ENCODE data around the gene SDK2. TPM values are rescaled to one million over a fixed set of nuclear protein-coding genes. Genes with fewer than 3 reads are reported as not detected.
A peak's percentile ranks its signal among the peaks of the same experiment; 100 is the strongest.

The SDK2 gene
- polyA plus RNA-seq, 1 of the 3 experiments (the other 2 are of a cell fraction), result 0.02 TPM

DNA sequence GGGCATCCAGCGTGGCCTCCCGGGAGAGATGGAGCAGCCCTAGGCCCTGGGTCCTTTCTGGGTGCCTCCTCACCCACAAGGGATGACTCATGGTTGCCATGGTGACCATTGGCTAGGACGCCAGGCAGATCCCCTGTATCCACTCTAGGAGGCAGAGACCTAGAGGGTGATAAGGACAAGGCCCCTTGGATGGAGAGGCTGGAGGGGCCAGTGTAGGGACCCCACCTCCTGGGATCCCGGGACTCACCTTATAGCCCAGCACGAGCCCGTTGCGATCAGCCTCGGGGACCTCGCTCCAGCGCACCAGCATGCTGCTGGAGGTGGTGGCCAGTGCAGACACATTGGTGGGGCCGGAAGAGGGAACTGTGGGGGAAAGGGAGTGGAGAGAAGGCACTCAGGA is 250.3 kb downstream of the SDK2 start:
- Histone ChIP-seq H3K4me1 (ENCODE audit: control insufficient read depth in 1 of 2, insufficient read depth in 2 of 2, low read depth in 1 of 2, low read length in 1 of 2) (peaks cover 0 to 4% of the 10 kb centered on the region in 2 experiments; a peak in 1 of 4 replicates), H3K9ac (no peak overlapping the region), H3K27me3 (ENCODE audit: insufficient read depth) (peaks cover 16% of the 10 kb centered on the region; the same call in 1 of the 2 replicates), H4K20me1 (ENCODE audit: insufficient read depth) (no peaks in the 10 kb centered on the region), H2AFZ (ENCODE audit: low read depth) (no peak overlapping the region), H3K9me2 (no peaks in the 10 kb centered on the region), H3K4me3 (ENCODE audit: low read depth in 2 of 2, low read length in 1 of 2) (no peak overlapping the region), H3K79me2 (ENCODE audit: insufficient read depth) (no peaks in the 10 kb centered on the region), H3K36me3 (replicated peaks in 1 of 2; ENCODE audit: control insufficient read depth in 1 of 2, insufficient read depth in 2 of 2, low read length in 1 of 2) (no peaks in the 10 kb centered on the region), H3F3A (replicated peaks; ENCODE audit: insufficient read depth) (no peaks in the 10 kb centered on the region), H3K9me3 (no peaks in the 10 kb centered on the region), H3K4me2 (no peak overlapping the region), H3K27ac (ENCODE audit: low read depth in 2 of 2, low read length in 1 of 2) (no peak overlapping the region)
- TF ChIP-seq YY1 (IDR thresholded peaks at IDR 0.05; ENCODE audit: low read depth) (no peak), JUND (IDR thresholded peaks at IDR 0.05) (no peak), MXI1 (IDR thresholded peaks at IDR 0.05; ENCODE audit: low read depth, low read length) (no peak), TAF1 (IDR thresholded peaks at IDR 0.05; ENCODE audit: borderline replicate concordance, low read depth, low read length) (no peak), SIN3A (IDR thresholded peaks at IDR 0.05; ENCODE audit: borderline replicate concordance, low read depth, low read length) (no peak), NRF1 (IDR thresholded peaks at IDR 0.05; ENCODE audit: low read depth, low read length) (no peak), FOSL2 (IDR thresholded peaks at IDR 0.05; ENCODE audit: borderline replicate concordance, low read depth) (no peak), RFX5 (IDR thresholded peaks at IDR 0.05; ENCODE audit: low read length) (no peak), RCOR1 (IDR thresholded peaks at IDR 0.05; ENCODE audit: low read length) (no peak), FOXM1 (IDR thresholded peaks at IDR 0.05; ENCODE audit: low read depth) (no peak), EP300 (IDR thresholded peaks at IDR 0.05; ENCODE audit: borderline replicate concordance in 1 of 2, low read depth in 1 of 2, low read length in 1 of 2) (no peak), SMC3 (IDR thresholded peaks at IDR 0.05; ENCODE audit: low read depth, low read length) (no peak), MEF2A (IDR thresholded peaks at IDR 0.05; ENCODE audit: borderline replicate concordance, low read depth) (no peak), RAD21 (IDR thresholded peaks at IDR 0.05; ENCODE audit: low read length) (no peak), TEAD4 (IDR thresholded peaks at IDR 0.05; ENCODE audit: borderline replicate concordance, insufficient read depth) (no peak)
- TF ChIP-seq, protein P1, sequence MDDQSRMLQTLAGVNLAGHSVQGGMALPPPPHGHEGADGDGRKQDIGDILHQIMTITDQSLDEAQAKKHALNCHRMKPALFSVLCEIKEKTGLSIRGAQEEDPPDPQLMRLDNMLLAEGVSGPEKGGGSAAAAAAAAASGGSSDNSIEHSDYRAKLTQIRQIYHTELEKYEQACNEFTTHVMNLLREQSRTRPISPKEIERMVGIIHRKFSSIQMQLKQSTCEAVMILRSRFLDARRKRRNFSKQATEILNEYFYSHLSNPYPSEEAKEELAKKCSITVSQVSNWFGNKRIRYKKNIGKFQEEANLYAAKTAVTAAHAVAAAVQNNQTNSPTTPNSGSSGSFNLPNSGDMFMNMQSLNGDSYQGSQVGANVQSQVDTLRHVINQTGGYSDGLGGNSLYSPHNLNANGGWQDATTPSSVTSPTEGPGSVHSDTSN (IDR thresholded peaks at IDR 0.05), result no peak
- TF ChIP-seq, protein P2, sequence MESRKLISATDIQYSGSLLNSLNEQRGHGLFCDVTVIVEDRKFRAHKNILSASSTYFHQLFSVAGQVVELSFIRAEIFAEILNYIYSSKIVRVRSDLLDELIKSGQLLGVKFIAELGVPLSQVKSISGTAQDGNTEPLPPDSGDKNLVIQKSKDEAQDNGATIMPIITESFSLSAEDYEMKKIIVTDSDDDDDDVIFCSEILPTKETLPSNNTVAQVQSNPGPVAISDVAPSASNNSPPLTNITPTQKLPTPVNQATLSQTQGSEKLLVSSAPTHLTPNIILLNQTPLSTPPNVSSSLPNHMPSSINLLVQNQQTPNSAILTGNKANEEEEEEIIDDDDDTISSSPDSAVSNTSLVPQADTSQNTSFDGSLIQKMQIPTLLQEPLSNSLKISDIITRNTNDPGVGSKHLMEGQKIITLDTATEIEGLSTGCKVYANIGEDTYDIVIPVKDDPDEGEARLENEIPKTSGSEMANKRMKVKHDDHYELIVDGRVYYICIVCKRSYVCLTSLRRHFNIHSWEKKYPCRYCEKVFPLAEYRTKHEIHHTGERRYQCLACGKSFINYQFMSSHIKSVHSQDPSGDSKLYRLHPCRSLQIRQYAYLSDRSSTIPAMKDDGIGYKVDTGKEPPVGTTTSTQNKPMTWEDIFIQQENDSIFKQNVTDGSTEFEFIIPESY (IDR thresholded peaks at IDR 0.05; ENCODE audit: borderline replicate concordance, low read depth), result no peak
- TF ChIP-seq, protein P3, sequence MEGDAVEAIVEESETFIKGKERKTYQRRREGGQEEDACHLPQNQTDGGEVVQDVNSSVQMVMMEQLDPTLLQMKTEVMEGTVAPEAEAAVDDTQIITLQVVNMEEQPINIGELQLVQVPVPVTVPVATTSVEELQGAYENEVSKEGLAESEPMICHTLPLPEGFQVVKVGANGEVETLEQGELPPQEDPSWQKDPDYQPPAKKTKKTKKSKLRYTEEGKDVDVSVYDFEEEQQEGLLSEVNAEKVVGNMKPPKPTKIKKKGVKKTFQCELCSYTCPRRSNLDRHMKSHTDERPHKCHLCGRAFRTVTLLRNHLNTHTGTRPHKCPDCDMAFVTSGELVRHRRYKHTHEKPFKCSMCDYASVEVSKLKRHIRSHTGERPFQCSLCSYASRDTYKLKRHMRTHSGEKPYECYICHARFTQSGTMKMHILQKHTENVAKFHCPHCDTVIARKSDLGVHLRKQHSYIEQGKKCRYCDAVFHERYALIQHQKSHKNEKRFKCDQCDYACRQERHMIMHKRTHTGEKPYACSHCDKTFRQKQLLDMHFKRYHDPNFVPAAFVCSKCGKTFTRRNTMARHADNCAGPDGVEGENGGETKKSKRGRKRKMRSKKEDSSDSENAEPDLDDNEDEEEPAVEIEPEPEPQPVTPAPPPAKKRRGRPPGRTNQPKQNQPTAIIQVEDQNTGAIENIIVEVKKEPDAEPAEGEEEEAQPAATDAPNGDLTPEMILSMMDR (IDR thresholded peaks at IDR 0.05), result no peak
- TF ChIP-seq, protein P4, sequence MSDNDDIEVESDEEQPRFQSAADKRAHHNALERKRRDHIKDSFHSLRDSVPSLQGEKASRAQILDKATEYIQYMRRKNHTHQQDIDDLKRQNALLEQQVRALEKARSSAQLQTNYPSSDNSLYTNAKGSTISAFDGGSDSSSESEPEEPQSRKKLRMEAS (IDR thresholded peaks at IDR 0.05; ENCODE audit: low read depth), result no peak
- TF ChIP-seq, protein P5, sequence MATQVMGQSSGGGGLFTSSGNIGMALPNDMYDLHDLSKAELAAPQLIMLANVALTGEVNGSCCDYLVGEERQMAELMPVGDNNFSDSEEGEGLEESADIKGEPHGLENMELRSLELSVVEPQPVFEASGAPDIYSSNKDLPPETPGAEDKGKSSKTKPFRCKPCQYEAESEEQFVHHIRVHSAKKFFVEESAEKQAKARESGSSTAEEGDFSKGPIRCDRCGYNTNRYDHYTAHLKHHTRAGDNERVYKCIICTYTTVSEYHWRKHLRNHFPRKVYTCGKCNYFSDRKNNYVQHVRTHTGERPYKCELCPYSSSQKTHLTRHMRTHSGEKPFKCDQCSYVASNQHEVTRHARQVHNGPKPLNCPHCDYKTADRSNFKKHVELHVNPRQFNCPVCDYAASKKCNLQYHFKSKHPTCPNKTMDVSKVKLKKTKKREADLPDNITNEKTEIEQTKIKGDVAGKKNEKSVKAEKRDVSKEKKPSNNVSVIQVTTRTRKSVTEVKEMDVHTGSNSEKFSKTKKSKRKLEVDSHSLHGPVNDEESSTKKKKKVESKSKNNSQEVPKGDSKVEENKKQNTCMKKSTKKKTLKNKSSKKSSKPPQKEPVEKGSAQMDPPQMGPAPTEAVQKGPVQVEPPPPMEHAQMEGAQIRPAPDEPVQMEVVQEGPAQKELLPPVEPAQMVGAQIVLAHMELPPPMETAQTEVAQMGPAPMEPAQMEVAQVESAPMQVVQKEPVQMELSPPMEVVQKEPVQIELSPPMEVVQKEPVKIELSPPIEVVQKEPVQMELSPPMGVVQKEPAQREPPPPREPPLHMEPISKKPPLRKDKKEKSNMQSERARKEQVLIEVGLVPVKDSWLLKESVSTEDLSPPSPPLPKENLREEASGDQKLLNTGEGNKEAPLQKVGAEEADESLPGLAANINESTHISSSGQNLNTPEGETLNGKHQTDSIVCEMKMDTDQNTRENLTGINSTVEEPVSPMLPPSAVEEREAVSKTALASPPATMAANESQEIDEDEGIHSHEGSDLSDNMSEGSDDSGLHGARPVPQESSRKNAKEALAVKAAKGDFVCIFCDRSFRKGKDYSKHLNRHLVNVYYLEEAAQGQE (IDR thresholded peaks at IDR 0.05; ENCODE audit: low read depth, low read length), result no peak
- peak; percentile 71 for DNase-seq
- 72% methylated on average over 11 of the region's 11 CpGs for WGBS (ENCODE audit: low lambda C conversion rate)
- POLR2A ChIA-PET, result interaction anchor here (1.0 kb wide), 1 partner anchor 83 kb away, joined by 3 read pairs; no protein-coding TSS in a partner anchor
- CTCF ChIA-PET, result interaction anchor here (1.1 to 2.8 kb wide), 4 partner anchors 28 to 139 kb away, joined by 3 to 12 read pairs (median 5); no protein-coding TSS in a partner anchor
